ENCODE measurements around the gene CD34. TPM values are rescaled to one million over a fixed set of nuclear protein-coding genes. Genes with fewer than 3 reads are reported as not detected.

CD34 gene
- total and polyA plus RNA-seq, 2 donors (not counting 1 experiment from before 2014, with no cell fraction given): under 0.01 to 0.51 TPM

DNA sequence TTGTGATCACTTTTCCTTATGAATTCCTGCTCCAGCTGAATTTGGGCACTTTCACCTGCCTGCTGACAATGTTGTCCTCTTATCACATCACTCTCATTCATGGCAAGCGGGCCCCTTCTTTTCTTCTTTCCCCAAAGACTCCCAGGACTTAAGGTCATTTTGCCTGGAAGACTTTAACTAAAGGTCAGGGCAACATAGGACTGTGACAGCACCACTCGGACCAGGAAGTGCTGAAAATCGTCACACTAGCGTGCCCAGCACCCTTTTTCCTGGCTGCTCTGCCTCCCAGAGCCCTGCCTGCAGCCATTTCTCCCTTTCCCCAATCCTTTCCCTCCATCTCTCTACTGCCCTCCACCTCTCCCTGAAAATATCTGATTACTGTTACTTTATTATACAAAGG lies 35.4 kb downstream of the CD34 start:
- no peak overlapping the region for H2AFZ ChIP-seq (ENCODE audit: low read length)
- DNase-seq (ENCODE audit: low read depth in 2 of 2): no peak
- H3K4me3 ChIP-seq (replicated peaks in 1 of 4; ENCODE audit: control extremely low read depth in 1 of 4, insufficient read depth in 1 of 4, low read depth in 3 of 4, low read length in 4 of 4): no peak overlapping the region
- H3K4me2 ChIP-seq (ENCODE audit: extremely low read depth, insufficient read depth, low read length): no peak overlapping the region
- no peaks in the 10 kb centered on the region for H3K36me3 ChIP-seq (ENCODE audit: control insufficient read depth, insufficient read depth, low read length)
- TF ChIP-seq, protein P1, sequence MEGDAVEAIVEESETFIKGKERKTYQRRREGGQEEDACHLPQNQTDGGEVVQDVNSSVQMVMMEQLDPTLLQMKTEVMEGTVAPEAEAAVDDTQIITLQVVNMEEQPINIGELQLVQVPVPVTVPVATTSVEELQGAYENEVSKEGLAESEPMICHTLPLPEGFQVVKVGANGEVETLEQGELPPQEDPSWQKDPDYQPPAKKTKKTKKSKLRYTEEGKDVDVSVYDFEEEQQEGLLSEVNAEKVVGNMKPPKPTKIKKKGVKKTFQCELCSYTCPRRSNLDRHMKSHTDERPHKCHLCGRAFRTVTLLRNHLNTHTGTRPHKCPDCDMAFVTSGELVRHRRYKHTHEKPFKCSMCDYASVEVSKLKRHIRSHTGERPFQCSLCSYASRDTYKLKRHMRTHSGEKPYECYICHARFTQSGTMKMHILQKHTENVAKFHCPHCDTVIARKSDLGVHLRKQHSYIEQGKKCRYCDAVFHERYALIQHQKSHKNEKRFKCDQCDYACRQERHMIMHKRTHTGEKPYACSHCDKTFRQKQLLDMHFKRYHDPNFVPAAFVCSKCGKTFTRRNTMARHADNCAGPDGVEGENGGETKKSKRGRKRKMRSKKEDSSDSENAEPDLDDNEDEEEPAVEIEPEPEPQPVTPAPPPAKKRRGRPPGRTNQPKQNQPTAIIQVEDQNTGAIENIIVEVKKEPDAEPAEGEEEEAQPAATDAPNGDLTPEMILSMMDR (conservative IDR thresholded peaks at IDR 0.05 in 1 of 2, IDR thresholded peaks at IDR 0.05 in 1 of 2; ENCODE audit: low read depth in 1 of 2, low read length in 2 of 2): no peak
- no peak for TF ChIP-seq EZH2 (IDR thresholded peaks at IDR 0.05; ENCODE audit: low read length, missing control alignments)
- no peaks in the 10 kb centered on the region for H4K20me1 ChIP-seq (ENCODE audit: control insufficient read depth, extremely low read depth, insufficient read depth, low read length)
- H3K9me3 ChIP-seq (ENCODE audit: control insufficient read depth, insufficient read depth, low read depth, low read length): no peaks in the 10 kb centered on the region
- no peak overlapping the region for H3K9ac ChIP-seq (ENCODE audit: insufficient read depth, low read length)
- no peak overlapping the region for H3K27ac ChIP-seq (ENCODE audit: insufficient read depth, low read length)
- no peaks in the 10 kb centered on the region for H3K27me3 ChIP-seq (ENCODE audit: control insufficient read depth, insufficient read depth, low read length)
- H3K79me2 ChIP-seq (ENCODE audit: control insufficient read depth, insufficient read depth, low read length): no peaks in the 10 kb centered on the region
- no peaks in the 10 kb centered on the region for H3K4me1 ChIP-seq (ENCODE audit: control insufficient read depth, extremely low read depth, insufficient read depth, low read length)

DNA sequence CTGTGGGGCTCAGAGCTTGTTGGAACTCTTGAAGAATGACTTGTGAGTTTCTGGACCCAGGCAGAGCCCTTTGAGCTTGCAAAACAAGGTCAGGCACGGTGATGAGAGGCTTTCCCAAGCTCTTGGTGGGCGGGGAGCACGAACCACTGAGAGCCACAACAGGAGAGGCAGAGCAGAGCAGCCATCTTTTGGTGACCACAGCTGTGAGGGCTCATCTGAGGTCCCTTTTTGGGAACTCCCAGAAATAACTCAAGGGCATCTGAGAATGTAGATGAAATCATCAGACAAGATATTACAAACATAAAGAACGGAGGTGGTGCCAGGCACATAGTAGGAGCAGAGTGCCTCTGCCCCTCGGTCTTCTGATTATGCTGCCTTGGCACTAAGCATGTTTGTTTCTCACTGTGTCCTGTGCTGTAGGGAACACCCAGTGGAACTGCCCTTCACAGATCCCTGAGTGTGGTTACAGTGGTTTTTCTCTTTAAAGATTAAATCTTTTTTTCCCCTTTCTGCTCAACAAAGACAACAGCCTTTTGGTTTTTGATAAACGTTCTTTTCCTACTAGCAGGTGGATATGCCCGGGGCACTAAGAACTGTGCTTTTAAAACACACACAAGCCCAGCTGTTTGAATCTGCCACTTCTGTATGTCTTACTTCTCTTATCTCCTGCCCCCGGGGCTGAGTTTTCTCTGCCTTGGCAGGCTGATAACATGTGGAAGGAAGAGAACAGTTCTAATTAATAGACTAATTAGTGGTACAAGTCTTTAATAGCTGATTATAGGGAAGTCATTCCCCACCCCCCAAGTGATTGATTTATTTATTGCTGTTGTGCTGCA lies 37.7 kb downstream of the CD34 start:
- Histone ChIP-seq H3K4me3 (replicated peaks in 1 of 4; ENCODE audit: control extremely low read depth in 1 of 4, insufficient read depth in 1 of 4, low read depth in 3 of 4, low read length in 4 of 4) (no peak overlapping the region), H3K4me2 (ENCODE audit: extremely low read depth, insufficient read depth, low read length) (no peak overlapping the region), H3K36me3 (ENCODE audit: control insufficient read depth, insufficient read depth, low read length) (no peaks in the 10 kb centered on the region), H3K9me3 (ENCODE audit: control insufficient read depth, insufficient read depth, low read depth, low read length) (no peaks in the 10 kb centered on the region), H3K4me1 (ENCODE audit: control insufficient read depth, extremely low read depth, insufficient read depth, low read length) (peaks cover 2% of the 10 kb centered on the region), H3K27ac (ENCODE audit: insufficient read depth, low read length) (no peak overlapping the region), H4K20me1 (ENCODE audit: control insufficient read depth, extremely low read depth, insufficient read depth, low read length) (no peaks in the 10 kb centered on the region), H2AFZ (ENCODE audit: low read length) (no peak overlapping the region), H3K9ac (ENCODE audit: insufficient read depth, low read length) (no peak overlapping the region), H3K27me3 (ENCODE audit: control insufficient read depth, insufficient read depth, low read length) (no peaks in the 10 kb centered on the region), H3K79me2 (ENCODE audit: control insufficient read depth, insufficient read depth, low read length) (peaks cover 4% of the 10 kb centered on the region)
- TF ChIP-seq EZH2 (IDR thresholded peaks at IDR 0.05; ENCODE audit: low read length, missing control alignments): no peak
- TF ChIP-seq, protein P1 (conservative IDR thresholded peaks at IDR 0.05 in 1 of 2, IDR thresholded peaks at IDR 0.05 in 1 of 2; ENCODE audit: low read depth in 1 of 2, low read length in 2 of 2): no peak
- DNase-seq (ENCODE audit: low read depth in 2 of 2): no peak

DNA sequence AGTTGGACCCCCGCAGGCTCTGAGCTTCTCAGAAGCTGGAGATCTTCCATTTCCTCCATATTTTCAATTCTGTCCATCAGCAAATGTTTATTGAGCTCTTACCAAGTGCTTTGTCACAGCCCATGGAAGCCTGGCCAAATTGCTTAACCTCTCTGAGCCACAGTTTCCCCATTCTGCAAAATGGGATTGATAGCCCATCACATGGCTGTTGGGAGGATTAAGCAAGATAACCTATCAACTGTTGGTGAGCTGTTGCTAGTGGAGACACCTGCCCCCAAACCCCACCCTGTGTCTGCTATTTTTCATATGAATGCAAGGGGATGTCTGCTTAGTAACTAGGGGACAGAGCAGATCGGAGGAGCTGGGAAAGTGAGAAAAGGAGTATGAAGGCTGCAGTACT lies 38.3 kb downstream of the CD34 start:
- Histone ChIP-seq H3K27me3 (ENCODE audit: control insufficient read depth, insufficient read depth, low read length) (no peaks in the 10 kb centered on the region), H3K79me2 (ENCODE audit: control insufficient read depth, insufficient read depth, low read length) (peaks cover 9% of the 10 kb centered on the region), H3K4me3 (replicated peaks in 1 of 4; ENCODE audit: control extremely low read depth in 1 of 4, insufficient read depth in 1 of 4, low read depth in 3 of 4, low read length in 4 of 4) (no peak overlapping the region), H2AFZ (ENCODE audit: low read length) (no peak overlapping the region), H3K4me1 (ENCODE audit: control insufficient read depth, extremely low read depth, insufficient read depth, low read length) (peaks cover 3% of the 10 kb centered on the region), H3K9me3 (ENCODE audit: control insufficient read depth, insufficient read depth, low read depth, low read length) (no peaks in the 10 kb centered on the region), H4K20me1 (ENCODE audit: control insufficient read depth, extremely low read depth, insufficient read depth, low read length) (no peaks in the 10 kb centered on the region), H3K9ac (ENCODE audit: insufficient read depth, low read length) (no peak overlapping the region), H3K36me3 (ENCODE audit: control insufficient read depth, insufficient read depth, low read length) (no peaks in the 10 kb centered on the region), H3K27ac (ENCODE audit: insufficient read depth, low read length) (no peak overlapping the region), H3K4me2 (ENCODE audit: extremely low read depth, insufficient read depth, low read length) (no peak overlapping the region)
- no peak for TF ChIP-seq EZH2 (IDR thresholded peaks at IDR 0.05; ENCODE audit: low read length, missing control alignments)
- TF ChIP-seq, protein P1 (conservative IDR thresholded peaks at IDR 0.05 in 1 of 2, IDR thresholded peaks at IDR 0.05 in 1 of 2; ENCODE audit: low read depth in 1 of 2, low read length in 2 of 2): no peak
- no peak for DNase-seq (ENCODE audit: low read depth in 2 of 2)
